Hematopoietic multipotent progenitor cell (in vitro differentiated cells): ENCODE data around the gene PCP4. TPM values are rescaled to one million over a fixed set of nuclear protein-coding genes. Genes with fewer than 3 reads are reported as not detected.

Experiments used
- DNase-seq, 3 donors: peaks; one replicate each; pipeline ENCODE4 v3.0.0-alpha.2; 2011 to 2015; ENCODE audit warnings: low read depth in 2 of 3, low spot score in 2 of 3
- total RNA-seq: library from RNA; depleted of rRNA; stranded (reverse); fragments of >200 nt; gene quantifications from one replicate; pipeline ENCODE4 v1.2.3, GENCODE V29; 2012

The PCP4 gene
- total RNA-seq, 1 donor, result not detected

DNA sequence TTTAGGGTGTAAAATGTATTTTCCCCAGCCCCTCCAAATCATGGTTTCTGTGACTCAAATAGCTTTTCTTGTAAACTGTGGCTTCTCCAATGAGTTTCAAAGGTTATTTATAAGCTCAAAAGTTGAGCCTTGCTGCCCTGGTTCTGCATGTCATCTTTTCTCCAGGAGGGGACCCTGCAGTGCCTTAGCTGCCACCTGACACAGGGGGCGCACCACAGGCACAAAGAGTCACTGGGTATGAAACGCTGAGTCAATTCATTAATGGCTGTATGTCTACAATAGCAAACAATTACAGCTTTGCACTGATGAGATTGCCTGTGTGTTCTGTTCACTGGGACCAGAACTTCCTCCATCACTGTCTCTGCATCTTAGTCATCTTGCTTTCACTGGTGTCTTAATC lies 100.8 kb downstream of the PCP4 start:
- no peak for DNase-seq

DNA sequence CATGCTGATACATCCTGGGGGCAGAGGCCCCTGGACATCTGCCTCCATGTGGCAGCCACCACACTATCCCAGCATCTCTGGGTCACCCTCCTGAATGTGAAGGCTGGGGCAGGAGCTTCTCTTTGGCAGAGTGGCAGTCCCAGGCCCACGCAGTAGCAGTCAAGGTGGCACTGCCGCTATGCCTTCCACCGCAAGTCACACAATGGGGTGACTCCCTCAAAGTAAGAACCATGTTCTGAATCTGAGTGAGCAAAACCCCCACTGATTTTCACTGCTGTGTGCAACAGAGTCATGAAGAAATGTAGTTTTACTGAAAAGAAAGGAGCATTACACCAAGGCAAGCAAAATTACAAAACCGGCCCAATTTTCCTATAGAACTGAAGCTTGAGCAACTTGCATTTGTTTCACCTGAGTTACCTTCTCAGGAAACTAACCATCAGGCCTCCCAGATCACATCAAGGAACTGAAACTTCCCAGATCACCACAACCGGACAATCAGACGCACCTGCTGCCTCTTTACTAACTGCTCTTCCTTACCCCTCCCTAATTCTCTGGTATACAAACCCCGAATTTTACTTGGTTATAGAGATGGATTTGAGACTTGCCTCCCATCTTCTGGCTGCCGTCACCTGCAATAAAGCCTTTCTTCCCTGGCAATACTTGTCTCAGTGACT lies 102.6 kb downstream of the PCP4 start:
- DNase-seq, result no peak

DNA sequence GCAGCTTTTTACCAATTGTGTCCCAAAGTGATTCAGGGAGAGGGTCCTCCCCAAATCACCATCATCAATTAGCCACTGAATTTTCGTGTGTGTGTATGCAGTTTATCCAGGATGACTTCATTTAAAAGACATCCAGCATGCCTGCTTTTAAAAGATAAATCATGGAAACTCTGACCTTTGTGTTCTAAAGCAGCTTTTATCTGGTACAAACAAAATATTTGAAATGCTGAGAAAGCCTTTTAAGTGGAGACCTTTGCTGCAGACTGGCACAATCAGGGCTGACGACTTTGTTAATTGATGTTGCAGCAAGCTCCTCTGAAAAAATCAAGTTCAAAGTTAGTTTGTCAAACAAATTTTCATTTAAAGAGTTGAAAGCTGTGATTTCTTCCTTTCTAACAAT lies 104.7 kb downstream of the PCP4 start:
- no peak for DNase-seq

DNA sequence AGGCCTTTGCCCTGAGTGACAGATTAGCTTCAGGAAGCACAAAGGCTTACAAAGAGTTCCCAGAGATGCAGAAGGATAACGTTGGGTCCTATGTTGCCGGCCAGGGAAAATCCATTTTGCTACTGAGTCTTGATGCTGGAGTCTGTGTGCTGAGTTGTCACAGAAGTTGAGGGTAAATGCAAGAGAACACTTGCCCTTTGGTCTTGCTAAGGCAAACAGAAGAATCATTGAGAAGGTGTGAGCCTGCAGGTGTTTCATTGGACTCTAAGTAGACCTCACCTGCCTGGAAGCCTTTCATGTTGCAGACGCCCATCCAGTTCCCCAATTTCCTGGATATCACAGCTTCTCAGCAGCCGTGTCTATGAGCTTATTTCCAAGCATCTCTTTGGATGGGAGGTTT lies 105.2 kb downstream of the PCP4 start:
- no peak for DNase-seq

DNA sequence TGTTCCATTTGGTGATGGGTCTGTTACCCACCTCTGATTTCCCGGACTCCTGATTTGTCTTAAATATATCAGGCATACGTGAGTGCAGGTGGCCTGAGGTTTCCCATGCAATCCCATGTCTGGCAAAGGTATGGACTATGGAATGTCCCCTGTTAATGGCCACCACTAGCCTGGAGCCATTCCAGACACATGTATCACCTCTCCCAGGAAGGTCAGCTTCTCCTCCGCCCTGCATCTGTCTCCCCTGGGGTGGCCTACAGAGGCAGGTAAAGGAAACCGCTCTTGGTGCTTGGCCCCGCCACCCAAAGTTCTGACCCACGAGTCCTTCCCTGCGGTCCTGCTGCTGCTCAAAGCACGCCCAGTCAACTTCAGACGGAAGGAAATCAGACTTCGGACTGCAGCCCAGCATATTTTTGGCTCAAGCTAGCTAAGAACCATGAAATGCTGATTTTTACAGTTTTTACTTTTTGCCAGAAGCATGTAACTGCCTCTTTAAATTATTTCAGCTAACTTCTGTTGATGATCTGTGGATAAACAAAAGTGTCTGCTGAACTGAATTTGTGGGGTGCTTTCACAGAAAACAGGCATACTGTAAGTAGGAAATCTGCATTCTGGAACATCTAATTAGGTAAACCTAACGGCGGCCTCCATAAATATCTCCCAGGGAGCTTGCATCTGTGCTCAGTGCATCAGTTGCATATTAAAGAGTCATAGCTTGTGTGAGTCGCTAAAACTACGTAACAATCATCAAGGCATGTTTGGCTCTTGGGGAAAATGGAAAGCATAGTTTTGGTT lies 105.9 kb downstream of the PCP4 start:
- no peak for DNase-seq

DNA sequence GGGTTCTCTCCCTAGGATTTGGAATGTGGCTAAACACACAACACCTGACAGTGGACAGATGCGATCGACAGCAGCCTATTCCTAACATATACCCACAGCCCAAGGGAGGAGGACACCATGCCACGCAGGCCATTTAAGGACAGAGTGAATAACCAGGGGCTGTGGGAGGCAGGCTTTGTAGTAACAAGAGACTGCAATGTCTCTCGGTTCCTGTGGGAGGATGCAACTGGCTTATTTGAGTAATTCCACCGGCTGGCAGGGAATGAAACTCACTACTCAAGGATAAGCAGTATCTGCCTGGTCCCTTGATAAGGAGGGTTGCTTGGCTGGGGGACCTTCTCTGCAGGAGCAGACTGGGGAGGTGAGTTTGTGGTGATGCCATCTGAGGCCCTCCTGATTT lies 109.6 kb downstream of the PCP4 start:
- DNase-seq, result no peak

Other genes starting within 250 kb of the PCP4 start
- not detected for gene IGSF5, start 122.3 kb upstream of the PCP4 start, total RNA-seq